Mucosa of gallbladder (tissue), 1 donor: ENCODE results near the gene GABARAPL2. TPM values are rescaled to one million over a fixed set of nuclear protein-coding genes. Genes with fewer than 3 reads are reported as not detected.

Experiments
- total RNA-seq: library from RNA; stranded (reverse); gene quantifications from one replicate; pipeline ENCODE4 v1.2.1, GENCODE V29; 2021
- donor health status: DM: no; HTN: no; CAD: no.

The GABARAPL2 gene
- total RNA-seq, 1 donor from 2014 or later = 121 TPM

Other genes with a start within 250 kb of the GABARAPL2 start
- 45.2 TPM for gene CFDP1, start 132.9 kb upstream of the GABARAPL2 start, total RNA-seq
- gene TMEM170A, start 101.7 kb upstream of the GABARAPL2 start, total RNA-seq = 32.1 TPM
- 0.20 TPM for gene CHST6, start 70.9 kb upstream of the GABARAPL2 start, total RNA-seq
- gene CHST5, start 30.3 kb upstream of the GABARAPL2 start, total RNA-seq = 0.63 TPM
- gene TMEM231, start 10.1 kb upstream of the GABARAPL2 start, total RNA-seq = 13.9 TPM
- 57.2 TPM for gene ADAT1, start 56.9 kb downstream of the GABARAPL2 start, total RNA-seq
- 80.6 TPM for gene KARS1, start 81.3 kb downstream of the GABARAPL2 start, total RNA-seq
- 62.2 TPM for gene TERF2IP, start 81.4 kb downstream of the GABARAPL2 start, total RNA-seq
- gene CPHXL2, start 110.6 kb downstream of the GABARAPL2 start, total RNA-seq = not detected
- not detected for gene DUXB, start 135.1 kb downstream of the GABARAPL2 start, total RNA-seq
- not detected for gene CPHXL, start 160.1 kb downstream of the GABARAPL2 start, total RNA-seq